WTC11 (cell line): ENCODE data around the gene RSPRY1.

Source experiments
- ATF6 ChIP-seq: sonication (generic); formaldehyde crosslinking; IDR thresholded peaks from 2 replicates; pipeline ENCODE4 v1.8.1; 2023; ENCODE audit warnings: mild to moderate bottlenecking, missing genetic modification reagents
- FOXJ3 ChIP-seq: sonication (generic); formaldehyde crosslinking; IDR thresholded peaks from 2 replicates; pipeline ENCODE4 v1.9.0; 2021; ENCODE audit warnings: missing genetic modification reagents, mild to moderate bottlenecking, borderline replicate concordance
- IRF2 ChIP-seq: sonication (generic); formaldehyde crosslinking; IDR thresholded peaks from 2 replicates; pipeline ENCODE4 v1.8.0; 2022; ENCODE audit warnings: low read depth, missing genetic modification reagents, borderline replicate concordance
- MAX ChIP-seq: sonication (generic); formaldehyde crosslinking; IDR thresholded peaks from 2 replicates; pipeline ENCODE4 v1.8.0; 2022; ENCODE audit warnings: mild to moderate bottlenecking, missing genetic modification reagents
- RELA ChIP-seq: sonication (generic); formaldehyde crosslinking; IDR thresholded peaks from 2 replicates; pipeline ENCODE4 v1.8.1; 2022; ENCODE audit warnings: missing genetic modification reagents, mild to moderate bottlenecking, borderline replicate concordance
- SOX15 ChIP-seq: fragments of 250-450 bp; sonication (Bioruptor Pico); IDR thresholded peaks from 2 replicates; pipeline ENCODE4 v1.9.0; 2021; ENCODE audit warnings: mild to moderate bottlenecking
- ZNF121 ChIP-seq: sonication (generic); formaldehyde crosslinking; IDR thresholded peaks from 2 replicates; pipeline ENCODE4 v1.8.0; 2023; ENCODE audit warnings: missing genetic modification reagents
- ZNF138 ChIP-seq: sonication (generic); formaldehyde crosslinking; conservative IDR thresholded peaks from 2 replicates; pipeline ENCODE4 v1.8.1; 2022; ENCODE audit warnings: mild to moderate bottlenecking, moderate library complexity, missing genetic modification reagents
- ZNF263 ChIP-seq: sonication (generic); formaldehyde crosslinking; IDR thresholded peaks from 2 replicates; pipeline ENCODE4 v1.8.1; 2022; ENCODE audit warnings: low read depth, mild to moderate bottlenecking, moderate library complexity, missing genetic modification reagents
- TF ChIP-seq, protein P1 (sequence below): fragments of 200-600 bp; IDR thresholded peaks from 2 replicates; pipeline ENCODE4 v1.8.0; 2022; ENCODE audit warnings: antibody characterized with exemption

GRCh38 chr16:57240851-57241250 lies 54.7 kb downstream of the RSPRY1 start:
- TF ChIP-seq ATF6 (no peak), FOXJ3 (no peak), RELA (CRISPR knock-in tag) (no peak), SOX15 (CRISPR knock-in tag) (no peak), MAX (CRISPR knock-in tag) (no peak), ZNF138 (CRISPR knock-in tag) (no peak), ZNF263 (CRISPR knock-in tag) (no peak), ZNF121 (CRISPR knock-in tag) (no peak), IRF2 (CRISPR knock-in tag) (no peak)
- TF ChIP-seq, protein P1, sequence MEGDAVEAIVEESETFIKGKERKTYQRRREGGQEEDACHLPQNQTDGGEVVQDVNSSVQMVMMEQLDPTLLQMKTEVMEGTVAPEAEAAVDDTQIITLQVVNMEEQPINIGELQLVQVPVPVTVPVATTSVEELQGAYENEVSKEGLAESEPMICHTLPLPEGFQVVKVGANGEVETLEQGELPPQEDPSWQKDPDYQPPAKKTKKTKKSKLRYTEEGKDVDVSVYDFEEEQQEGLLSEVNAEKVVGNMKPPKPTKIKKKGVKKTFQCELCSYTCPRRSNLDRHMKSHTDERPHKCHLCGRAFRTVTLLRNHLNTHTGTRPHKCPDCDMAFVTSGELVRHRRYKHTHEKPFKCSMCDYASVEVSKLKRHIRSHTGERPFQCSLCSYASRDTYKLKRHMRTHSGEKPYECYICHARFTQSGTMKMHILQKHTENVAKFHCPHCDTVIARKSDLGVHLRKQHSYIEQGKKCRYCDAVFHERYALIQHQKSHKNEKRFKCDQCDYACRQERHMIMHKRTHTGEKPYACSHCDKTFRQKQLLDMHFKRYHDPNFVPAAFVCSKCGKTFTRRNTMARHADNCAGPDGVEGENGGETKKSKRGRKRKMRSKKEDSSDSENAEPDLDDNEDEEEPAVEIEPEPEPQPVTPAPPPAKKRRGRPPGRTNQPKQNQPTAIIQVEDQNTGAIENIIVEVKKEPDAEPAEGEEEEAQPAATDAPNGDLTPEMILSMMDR, result no peak
